Activated gamma-delta T cell treated with anti-CD3 and anti-CD28 coated beads, Interleukin-2, amount 50 U/mL, for 16 hours (primary cell): ENCODE measurements around the gene SMIM35.

Experiments
- DNase-seq: peaks from one replicate; pipeline ENCODE4 v3.0.0-alpha.2; 2020; ENCODE audit warnings: low read depth

The SMIM35 gene

DNA sequence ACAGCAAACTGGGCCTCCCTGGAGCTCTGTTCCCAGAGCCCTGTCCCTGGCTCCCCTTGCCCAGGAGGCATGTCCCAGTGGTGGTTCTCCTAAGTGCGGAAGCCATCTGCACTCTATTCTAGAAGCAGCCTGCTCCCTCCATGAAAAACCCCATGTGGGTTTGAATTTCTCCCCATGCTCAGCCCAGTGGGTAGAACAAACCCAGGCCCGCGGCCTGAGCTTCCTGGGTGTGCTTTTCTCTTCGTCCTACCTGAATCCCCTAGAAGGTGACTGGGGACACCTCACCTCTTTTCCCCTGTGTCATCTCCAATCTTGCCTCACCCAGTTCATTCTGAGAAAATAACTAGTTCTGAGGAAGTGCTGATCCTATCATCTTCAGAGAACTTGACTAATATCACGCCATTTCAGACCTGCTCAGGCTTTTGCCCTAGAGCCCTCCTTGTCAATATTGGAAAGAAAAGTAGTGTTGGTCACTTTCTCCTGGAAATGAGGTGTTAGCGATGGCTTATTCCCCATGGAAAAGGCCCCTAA is 84.7 kb downstream of the SMIM35 start:
- no peak for DNase-seq

GRCh38 chr11:118001494-118001971 is 85.2 kb downstream of the SMIM35 start:
- DNase-seq, result no peak

- DNase-seq, result no peak
These were observed 85.9 kb downstream of the SMIM35 start for GRCh38 chr11:118000850-118001228.

GRCh38 chr11:118000067-118000849 is 86.5 kb downstream of the SMIM35 start:
- DNase-seq, result no peak

- DNase-seq, result no peak
These were observed 87.3 kb downstream of the SMIM35 start for GRCh38 chr11:117999354-117999993.

- no peak for DNase-seq
These were observed 88.0 kb downstream of the SMIM35 start for GRCh38 chr11:117998664-117999353.

GRCh38 chr11:117997823-117998579 is 88.8 kb downstream of the SMIM35 start:
- DNase-seq, result no peak

DNA sequence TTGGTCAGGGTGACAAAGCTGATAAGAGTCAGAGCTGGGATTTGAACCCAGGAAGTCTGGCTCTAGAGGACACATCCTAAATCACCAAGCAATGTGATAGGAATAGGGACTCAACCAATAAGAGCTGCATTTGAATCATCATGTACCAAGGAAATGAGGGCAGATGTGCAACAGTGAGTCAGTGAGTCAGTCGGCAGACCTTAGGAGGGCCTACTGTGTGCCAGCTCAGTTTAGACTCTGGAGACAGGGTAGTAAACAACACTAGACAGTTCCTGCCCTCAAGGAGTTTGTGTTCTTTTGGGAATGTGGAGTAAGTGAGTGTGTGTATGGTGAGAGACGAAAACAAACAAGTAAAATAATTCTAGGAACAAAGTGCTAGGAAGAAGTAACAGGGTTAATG is 89.4 kb downstream of the SMIM35 start:
- no peak for DNase-seq

- DNase-seq, result no peak
These were observed 90.7 kb downstream of the SMIM35 start for GRCh38 chr11:117996058-117996457.

GRCh38 chr11:117995472-117995871 is 91.3 kb downstream of the SMIM35 start:
- no peak for DNase-seq

GRCh38 chr11:117993988-117994745 is 92.6 kb downstream of the SMIM35 start:
- no peak for DNase-seq

- no peak for DNase-seq
These were observed 94.1 kb downstream of the SMIM35 start for GRCh38 chr11:117992620-117993019.

GRCh38 chr11:117992136-117992535 is 94.6 kb downstream of the SMIM35 start:
- no peak for DNase-seq

DNA sequence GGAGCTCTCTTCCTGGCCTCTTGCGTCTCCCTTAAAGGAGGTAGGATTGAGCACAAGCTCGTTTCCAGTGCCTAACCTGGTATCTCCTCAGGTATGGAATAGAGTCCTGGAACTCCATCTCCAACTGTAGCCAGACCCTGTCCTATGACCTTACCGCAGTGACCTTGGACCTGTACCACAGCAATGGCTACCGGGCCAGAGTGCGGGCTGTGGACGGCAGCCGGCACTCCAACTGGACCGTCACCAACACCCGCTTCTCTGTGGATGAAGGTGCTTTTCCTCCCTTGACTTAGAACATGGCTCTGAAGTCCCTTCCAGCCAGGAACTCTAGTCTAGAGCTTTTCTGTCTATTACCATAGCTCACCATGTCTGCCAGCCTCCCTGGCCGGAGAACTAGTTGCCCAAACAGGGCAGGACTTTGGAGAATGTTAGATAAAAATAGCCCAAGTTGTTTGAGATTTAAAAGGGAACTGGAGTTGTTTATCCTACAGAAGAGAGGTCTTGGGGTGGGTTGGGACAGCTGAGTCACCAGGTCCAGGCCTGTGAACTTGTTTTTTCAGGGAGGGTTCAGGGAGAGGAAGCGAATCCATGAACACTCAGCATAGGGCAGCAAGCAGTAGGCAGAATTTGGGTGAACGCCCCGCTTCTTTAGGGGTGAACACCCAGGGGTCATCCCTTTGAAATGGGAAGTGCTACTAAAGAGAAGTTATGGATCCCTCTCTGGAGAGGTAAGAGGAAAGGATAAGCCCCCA is 97.2 kb downstream of the SMIM35 start:
- no peak for DNase-seq

GRCh38 chr11:117986981-117987574 is 99.7 kb downstream of the SMIM35 start:
- DNase-seq, result no peak

DNA sequence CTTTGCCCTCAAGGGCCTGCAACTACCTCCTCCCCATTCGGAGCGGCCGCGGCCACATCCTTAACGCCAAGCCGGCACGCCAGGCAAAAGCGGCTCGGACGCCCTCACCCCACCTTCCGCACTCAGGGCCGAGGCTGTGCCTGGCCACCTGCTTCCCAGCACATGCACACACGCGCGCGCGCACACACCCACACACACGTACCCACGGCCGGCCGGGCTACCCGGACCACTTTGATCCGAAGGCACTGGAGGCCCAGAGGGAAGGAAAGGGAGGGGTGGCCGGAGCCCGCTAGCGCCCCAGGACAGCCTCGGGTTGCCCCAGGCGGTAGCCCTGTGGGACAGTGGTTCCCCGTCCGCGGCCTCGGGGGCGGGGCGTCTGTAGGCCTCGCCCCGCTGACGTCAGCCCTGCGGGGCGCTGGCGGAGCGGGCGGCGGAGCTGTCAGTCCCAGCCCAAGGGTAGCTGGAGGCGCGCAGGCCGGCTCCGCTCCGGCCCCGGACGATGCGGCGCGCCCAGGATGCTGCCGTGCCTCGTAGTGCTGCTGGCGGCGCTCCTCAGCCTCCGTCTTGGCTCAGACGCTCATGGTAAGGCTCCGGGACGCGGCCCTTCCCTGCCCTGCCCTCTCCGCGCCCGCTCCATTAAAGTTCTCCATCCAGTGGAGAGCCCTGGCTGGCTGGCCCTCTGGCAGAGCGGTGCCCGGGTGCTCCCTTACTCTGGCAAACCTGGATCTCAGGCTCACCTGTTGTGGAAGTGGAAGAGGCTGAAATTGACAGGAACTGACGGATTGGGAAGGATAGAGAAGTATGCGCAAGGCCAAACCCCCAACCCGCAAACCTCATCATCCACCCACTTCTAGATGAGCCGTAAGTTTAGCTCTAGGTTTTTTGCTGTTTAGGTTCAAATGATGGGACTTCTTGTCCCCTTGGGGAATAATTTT is 100.5 kb downstream of the SMIM35 start, which contains the start of gene IL10RA:
Gene IL10RA (plus strand): TSS at position 442 of the 935 bp plus-strand sequence. CDS start 74 bp downstream, at position 516.
- DNase-seq, result peak; percentile 73

- no peak for DNase-seq
These were observed 102.3 kb downstream of the SMIM35 start for GRCh38 chr11:117984476-117984875.

- DNase-seq, result no peak
These were observed 103.6 kb downstream of the SMIM35 start for GRCh38 chr11:117983163-117983475.

GRCh38 chr11:117980720-117981119 is 106.0 kb downstream of the SMIM35 start:
- no peak for DNase-seq
